Testis (tissue), 2 donors: ENCODE results near the gene ERBB3.
"Not testable (repeated sequence)": the region's sequence is repeated elsewhere in the genome, so short reads cannot be mapped to it uniquely, and the experiment has no call there.

Experiments
- CTCF ChIP-seq, 3 experiments: fragments of 450-650 bp in 2 of 3; fragments of 200-600 bp in 1 of 3; sonication (generic) in 1 of 3; IDR thresholded peaks; one replicate each; pipeline ENCODE4 v1.5.1; 2016 to 2019; ENCODE audit warnings: antibody characterized with exemption in 3 of 3, mild to moderate bottlenecking in 2 of 3, moderate library complexity in 1 of 3
- POLR2A ChIP-seq: fragments of 450-650 bp; IDR thresholded peaks from one replicate; pipeline ENCODE4 v1.6.1; 2017; ENCODE audit warnings: antibody characterized with exemption, mild to moderate bottlenecking, moderate library complexity

- TF ChIP-seq CTCF (IDR thresholded peaks at IDR 0.05); POLR2A: not testable (repeated sequence)
Measured at GRCh38 chr12:56059964-56060363, 20.0 kb upstream of the ERBB3 start.
